ENCODE data around the gene ATXN2.
"Not testable (repeated sequence)": the region's sequence is repeated elsewhere in the genome, so short reads cannot be mapped to it uniquely, and the experiment has no call there.

The ATXN2 gene

DNA sequence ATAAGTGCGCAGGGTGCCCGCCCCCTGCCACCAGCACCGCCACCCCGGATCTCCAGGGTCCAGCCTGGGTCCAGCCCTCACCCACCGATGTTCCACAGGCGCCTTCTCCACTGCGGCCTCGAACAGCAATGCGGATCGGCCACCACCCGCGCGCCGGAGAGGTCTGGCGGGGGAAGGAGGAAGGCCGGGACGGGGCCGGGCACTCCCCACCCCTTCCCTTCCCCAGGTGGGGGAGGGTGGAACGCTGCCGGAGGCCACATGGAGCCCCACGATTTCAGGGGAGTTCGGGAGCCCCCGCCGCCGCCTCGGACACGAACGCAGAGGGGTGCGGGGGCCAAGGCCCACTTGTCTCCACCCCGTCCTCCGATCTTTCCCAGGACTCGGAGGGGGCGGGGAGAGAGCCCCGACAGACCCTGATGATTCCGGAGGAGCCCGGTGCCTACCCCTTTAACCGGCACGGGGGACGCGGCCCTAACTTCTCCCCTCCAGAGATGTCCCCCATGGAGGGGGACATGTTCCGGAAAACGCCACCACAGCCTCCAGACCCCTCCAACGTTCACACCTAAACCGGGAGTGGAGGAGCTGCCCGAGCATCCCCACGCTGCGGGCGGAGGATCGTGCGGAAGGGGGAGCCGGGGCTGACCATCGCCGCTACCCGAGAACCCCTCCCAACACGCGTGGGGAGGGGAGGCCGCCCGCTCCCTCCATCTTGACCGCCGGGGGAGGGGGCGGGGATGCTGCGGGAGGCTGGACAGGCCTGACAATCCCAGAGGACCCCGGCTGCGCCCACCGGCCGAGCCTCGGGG, 1.1 kb downstream of the ATXN2 start:
- peak; percentile 5 for DNase-seq

DNA sequence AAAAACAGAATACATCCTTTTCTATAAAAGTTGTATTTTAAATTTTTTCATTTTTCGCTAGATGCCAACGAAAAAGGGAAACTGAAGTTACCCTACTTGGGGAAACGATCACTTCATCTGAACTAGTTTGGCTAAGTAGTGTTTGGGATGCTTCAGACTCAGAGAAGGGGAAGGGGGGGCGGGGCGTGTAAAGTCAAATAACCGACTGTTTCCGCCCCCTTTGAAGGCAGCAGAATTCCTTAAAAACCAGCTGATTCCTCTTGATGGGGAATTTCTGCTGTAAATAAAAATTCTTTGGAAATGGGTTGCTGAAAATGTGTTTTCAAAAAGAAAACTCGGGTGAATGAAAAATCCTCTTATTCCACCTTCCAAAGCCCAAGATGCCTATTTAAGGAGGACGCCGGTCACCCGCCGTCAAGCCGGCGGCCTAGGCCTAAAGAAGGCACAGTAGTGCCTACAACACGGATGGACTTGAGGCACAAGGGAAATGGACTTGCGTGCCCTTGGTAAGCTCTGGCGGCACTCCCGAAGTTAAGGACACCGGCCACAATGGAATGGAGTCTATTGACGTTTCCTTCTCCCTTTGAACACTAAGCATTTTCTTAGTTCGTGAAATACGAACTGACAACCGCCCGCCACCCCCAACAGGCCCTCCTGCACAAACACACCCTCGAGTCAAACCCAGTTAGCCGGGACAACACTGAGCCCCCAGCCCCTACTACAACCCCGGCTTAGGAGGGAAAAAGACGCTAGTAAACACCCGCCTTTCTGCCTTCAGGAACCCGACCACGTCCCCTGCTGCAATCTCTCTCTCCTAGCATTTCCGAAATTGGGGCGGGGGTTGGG, 1.9 kb downstream of the ATXN2 start:
- no peak for DNase-seq

DNA sequence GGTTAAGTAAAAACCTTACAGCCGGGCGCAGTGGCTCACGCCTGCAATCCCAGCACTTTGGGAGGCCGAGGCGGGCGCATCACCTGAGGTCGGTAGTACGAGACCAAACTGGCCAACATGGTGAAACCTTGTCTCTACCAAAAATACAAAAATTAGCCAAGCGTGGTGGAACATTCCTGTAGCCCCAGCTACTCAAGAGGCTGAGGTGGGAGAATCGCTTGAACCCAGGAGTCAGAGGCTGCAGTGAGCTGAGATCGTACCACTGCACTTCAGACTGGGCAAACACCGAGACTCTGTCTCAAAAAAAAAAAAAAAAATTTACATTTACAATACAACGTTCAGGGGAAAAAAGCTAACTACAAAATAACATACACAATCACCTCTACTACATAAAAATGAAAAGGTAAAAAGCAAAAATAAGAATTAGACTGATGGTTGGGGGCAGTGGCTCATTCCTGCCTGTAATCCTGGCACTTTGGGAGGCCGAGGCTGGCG, 3.7 kb downstream of the ATXN2 start:
- DNase-seq = not testable (repeated sequence)

DNA sequence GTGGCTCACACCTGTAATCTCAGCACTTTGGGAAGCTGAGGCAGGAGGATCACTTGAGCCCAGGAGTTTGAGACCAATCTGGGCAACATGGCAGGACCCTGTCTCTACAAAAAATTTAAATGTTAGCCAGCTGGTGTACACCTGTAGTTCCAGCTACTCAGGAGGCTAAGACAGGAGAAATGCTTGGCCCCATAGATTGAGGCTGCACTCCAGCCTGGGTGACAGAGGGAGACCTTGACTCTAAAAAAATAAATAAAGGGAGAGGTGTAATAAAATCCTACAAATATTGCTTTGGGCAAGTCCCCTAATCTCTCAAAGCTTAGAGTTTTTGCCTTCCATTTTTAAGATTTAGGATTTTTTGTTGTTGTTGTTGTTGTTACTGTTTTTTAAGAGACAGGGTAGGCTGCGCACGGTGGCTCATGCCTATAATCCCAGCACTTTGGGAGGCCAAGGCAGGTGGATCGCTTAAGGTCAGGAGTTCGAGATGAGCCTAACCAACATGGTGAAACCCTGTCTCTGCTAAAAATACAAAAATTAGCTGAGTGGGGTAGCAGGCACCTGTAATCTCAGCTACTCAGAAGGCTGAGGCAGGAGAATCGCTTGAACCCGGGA, 7.6 kb downstream of the ATXN2 start:
- not testable (repeated sequence) for DNase-seq

DNA sequence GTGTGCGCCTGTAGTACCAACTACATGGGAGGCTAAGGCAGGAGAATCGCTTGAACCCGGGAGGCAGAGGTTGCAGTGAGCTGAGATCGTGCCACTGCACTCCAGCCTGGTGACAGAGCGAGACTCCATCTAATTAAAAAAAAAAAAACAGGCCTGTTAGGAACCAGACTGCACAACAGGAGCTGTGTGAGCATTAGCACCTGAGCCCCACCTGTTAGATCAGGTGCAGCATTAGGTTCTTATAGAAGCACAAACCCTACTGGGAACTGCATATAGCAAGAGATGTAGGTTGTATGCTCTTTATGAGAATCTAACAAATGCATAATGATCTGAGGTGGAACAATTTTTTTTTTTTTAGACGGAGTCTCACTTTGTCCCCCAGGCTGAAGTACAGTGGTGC, 8.6 kb downstream of the ATXN2 start:
- DNase-seq = no peak

DNA sequence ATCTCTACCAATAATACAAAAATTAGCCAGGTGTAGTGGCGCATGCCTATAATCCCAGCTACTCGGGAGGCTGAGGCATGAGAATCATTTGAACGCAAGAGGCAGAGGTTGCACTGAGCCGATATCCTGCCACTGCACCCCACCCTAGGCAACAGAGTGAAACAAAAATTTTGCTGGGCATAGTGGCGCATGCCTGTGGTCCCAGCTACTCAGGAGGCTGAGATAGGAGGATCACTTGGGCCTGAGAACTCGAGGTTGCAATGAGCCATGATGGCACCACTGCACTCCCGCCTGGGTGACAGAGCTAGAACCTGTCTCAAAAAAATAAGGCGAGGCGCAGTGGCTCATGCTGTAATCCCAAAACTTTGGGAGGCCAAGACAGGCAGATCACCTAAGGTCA, 9.5 kb downstream of the ATXN2 start:
- no peak for DNase-seq

DNA sequence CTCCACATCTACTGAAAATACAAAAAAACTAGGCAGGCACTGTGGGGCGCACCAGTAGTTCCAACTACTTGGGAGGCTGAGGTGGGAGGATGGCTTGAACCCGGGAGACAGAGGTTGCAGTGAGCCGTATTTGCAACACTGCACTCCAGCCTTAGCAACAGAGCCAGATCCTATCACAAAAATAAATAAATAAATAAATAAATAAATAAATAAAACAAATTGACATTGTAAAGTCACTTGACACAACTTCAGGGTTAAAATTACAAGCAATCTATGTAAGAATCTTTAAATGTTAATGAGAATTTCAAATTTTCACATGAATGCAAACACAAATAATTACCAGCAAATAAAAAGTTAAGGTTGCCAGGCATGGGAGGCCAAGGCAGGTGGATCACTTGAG, 11.1 kb downstream of the ATXN2 start:
- no peak for DNase-seq

DNA sequence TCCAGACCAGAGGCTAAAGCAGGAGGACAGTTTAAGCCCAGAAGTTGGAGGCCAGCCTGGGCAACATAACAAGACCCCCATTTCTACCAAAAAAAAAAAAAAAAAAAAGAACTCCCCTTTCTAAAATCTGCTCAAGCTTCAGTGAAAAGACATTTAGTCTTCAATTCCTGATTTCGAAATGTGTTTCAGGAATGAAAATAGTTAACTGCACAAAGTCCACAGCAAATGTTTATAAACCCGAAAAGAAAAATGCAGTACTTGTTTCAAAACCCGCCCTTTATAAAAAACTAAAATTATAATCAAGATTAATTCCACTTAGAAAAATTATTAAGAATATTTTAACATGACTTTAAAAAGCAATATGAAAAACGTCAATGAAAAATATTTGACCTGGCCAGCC, 12.1 kb downstream of the ATXN2 start:
- no peak for DNase-seq

DNA sequence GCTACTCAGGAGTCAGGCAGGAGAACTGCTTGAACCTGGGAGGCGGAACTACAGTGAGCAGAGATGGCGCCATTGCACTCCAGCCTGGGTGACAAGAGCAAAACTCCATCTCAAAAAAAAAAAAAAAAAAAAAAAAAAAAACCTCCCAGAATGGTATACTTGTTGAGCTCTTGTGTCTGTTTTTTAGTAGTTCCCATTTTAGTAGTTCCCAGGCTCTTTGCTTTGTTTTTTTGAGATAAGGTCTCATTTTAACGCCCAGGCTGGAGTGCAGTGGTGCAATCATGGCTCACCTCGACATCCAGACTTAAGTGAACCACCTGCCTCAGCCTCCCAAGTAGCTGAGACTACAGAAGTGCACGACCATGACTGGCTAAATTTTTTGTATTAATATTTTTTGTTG, 13.4 kb downstream of the ATXN2 start:
- no peak for DNase-seq

DNA sequence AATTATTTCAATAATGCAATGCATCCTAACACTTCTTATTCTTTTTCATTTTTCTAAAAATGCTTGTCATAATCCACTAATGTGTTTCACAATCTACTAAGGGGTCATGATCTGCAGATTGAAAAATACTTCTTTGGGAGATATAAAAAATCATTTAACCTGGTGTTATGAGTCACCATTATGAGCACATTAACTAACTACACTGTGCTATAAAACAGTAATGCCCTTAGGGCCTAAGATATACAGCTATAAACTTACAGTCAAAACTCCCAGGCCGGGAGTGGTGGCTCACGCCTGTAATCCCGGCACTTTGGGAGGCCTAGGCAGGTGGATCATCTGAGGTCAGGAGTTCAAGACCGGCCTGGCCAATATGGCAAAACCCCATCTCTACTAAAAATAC, 14.2 kb downstream of the ATXN2 start:
- no peak for DNase-seq

DNA sequence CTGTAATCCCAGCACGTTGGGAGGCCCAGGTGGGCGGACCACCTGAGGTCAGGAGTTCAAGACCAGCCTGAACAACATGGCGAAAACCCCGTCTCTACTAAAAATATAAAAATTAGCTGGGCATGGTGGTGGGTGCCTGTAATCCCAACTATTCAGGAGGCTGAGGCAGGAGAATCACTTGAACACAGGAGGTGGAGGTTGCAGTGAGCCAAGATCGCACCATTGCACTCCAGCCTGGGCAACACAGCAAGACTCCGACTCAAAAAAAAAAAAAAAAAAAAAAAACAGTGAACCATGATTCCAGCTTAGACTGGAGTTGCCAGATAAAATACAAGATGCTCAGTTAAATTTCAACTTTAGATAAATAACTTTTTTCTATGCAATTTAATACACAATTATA, 15.6 kb downstream of the ATXN2 start:
- not testable (repeated sequence) for DNase-seq

DNA sequence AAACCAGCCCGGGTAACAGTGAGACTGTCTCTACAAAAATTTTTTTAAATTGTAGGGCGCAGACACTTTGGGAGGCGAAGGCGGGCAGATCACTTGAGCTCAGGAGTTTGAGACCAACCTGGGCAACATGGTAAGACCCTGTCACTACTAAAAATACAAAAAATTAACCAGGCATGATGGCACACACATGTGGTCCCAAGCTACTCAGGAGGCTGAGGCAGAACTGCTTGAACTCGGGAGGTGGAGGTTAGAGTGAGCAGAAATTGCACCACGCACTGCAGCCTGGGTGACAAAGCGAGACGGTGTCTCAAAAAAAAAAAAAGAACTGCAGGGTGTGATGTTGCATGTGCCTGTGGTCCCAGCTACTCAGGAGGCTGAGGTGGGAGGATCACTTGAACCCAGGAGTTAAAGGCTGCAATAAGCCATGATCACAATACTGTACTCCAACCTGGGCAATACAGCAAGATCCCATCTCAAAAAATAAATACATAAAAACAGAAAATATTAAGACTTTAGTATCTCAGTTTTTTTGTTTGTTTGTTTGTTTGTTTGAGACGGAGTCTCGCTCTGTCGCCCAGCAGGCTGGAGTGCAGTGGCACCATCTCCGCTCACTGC, 16.9 kb downstream of the ATXN2 start:
- no peak for DNase-seq

DNA sequence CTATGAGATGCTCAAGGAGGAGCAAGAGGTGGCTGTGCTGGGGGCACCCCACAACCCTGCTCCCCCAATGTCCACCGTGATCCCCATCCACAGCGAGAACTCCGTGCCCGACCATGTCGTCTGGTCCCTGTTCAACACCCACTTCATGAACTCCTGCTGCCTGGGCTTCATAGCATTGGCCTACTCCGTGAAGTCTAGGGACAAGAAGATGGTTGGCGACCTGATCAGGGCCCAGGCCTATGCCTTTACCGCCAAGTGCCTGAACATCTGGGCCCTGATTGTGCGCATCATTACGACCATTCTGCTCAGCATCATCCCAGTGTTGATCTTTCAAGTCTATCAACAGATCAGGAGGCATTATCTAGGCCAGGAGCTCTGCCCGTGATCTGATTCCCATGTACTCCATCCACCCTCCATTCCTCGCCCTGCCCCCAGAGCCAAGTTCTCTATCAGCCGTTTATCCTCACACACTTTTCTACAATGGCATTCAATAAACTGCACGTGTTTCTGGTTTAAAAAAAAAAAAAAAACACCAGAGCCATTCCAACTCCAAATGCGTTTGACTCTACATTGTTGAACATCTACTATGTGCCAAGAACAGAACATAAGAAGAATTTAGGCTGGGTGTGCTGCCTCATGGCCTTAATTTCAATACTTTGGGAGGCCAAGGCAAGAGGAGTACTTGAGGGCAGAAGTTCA, 17.5 kb downstream of the ATXN2 start:
- no peak for DNase-seq

DNA sequence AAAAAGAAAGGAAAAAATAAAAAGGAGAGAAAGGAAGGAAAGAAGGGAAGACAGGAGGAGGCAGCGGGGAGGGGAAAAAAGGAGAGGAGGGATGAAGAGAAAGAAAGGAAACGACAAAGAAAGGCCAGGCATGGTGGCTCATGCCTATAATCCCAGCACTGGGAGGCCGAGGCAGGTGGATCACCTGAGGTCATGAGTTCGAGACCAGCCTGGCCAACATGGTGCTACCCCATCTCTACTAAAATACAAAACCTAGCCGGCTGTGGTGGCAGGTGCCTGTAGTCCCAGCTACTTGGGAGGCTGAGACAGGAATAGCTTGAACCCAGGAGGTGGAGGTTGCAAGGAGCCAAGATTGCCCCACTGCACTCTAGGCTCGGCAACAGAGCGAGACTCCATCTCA, 18.4 kb downstream of the ATXN2 start:
- DNase-seq = no peak

DNA sequence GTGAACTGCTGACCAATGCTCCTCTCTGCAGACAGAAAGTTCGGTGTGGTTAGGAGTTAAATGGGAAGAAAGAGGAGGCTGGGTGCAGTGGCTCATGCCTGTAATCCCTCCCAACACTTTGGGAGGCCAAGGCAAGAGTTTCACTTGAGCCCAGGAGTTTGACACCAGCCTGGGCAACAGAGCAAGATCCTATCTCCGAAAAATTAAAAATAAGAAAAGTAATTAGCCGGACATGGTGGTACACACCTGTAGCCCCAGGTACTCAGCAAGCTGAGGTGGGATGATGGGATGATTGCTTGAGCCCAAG, 19.0 kb downstream of the ATXN2 start:
- no peak for DNase-seq

DNA sequence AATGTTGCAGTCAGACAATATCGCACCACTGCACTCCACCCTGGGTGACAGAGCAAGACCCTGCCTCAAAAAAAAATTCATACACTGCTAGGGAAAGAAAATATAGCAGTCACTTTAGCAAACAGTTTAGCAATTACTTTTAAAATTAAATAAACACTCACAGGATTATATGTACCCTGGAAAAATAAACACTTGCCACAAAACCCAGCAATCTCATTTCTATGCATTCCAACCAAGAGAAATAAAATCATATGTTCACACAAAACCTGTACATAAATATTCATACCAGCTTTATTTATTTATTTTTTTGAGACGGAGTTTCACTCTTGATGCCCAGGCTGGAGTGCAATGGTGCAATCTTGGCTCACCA, 20.2 kb downstream of the ATXN2 start:
- DNase-seq = no peak

DNA sequence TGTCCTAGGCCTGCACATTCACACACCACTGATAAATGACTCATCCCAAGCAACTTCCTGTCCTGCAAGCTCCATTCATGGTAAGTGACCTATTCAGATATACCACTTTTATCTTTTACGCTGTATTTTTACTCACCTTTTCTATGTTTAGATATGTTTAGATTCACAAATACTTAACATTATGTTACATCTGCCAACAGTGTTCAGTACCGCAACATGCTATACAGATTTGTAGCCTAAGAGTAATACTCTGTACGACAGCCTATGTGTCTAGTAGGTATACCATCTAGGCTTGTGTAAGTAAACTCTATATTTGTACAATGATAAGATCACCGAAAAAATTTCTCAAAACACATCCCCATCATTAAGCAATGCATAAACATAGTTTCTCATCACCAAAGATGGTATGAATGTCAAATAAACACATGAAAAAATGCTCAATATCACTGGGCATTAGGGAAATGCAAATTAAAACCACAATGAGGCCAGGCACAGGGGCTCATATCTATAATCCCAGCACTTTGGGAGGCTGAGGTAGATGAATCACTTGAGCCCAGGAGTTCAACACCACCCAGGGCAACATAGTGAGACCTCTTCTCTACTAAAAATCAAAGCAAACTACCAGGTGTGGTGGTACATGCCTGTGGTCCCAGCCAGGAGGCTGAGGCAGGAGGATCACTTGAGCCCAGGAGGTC, 20.7 kb downstream of the ATXN2 start:
- DNase-seq = no peak

DNA sequence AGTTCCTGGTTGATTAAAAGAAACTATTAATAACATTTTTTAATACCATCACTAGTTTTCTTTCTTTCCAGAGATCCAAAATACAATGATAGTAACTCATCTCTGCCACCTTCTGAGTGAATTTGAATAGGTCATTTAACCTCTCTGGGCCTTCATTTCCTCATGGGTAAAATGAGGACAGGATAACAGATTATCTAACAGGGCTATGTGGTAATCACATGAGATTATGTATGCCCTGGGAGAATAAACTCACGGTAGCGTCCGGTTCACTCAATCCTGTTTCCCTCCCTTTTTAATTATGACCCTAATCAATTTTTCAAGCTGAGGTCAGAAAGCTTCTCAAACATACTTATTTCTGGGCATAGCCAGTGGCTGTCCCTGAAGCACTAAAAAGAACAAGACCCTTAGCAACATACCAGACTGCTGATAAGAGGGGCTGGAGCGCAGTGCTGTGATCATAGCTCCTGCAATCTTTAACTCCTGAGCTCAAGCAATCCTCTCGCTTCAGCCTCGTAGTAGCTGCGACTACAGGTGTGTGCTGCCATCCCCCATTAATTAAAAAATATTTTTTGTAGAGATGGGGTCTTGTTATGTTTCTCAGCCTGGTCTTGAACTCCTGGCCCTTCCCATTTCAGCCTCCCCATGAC, 24.2 kb downstream of the ATXN2 start:
- no peak for DNase-seq

DNA sequence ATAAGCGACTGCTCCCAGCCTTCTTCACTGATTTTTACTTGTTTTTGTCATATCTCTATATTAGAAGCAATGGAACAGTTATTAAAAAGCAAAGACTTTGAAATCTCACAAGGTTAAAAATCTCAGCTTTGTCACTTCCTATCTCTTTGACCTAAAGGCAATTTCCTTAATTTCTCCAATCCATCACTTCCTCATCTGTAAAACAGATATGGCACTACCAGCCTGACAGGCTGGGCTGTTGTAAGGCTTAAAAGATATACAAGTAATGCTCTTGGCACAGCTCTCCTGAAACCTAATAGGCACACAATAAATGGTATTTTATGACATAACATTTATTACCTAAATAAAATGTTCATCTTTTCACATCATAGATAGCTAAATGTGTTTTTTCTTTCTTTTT, 25.6 kb downstream of the ATXN2 start:
- DNase-seq = no peak

DNA sequence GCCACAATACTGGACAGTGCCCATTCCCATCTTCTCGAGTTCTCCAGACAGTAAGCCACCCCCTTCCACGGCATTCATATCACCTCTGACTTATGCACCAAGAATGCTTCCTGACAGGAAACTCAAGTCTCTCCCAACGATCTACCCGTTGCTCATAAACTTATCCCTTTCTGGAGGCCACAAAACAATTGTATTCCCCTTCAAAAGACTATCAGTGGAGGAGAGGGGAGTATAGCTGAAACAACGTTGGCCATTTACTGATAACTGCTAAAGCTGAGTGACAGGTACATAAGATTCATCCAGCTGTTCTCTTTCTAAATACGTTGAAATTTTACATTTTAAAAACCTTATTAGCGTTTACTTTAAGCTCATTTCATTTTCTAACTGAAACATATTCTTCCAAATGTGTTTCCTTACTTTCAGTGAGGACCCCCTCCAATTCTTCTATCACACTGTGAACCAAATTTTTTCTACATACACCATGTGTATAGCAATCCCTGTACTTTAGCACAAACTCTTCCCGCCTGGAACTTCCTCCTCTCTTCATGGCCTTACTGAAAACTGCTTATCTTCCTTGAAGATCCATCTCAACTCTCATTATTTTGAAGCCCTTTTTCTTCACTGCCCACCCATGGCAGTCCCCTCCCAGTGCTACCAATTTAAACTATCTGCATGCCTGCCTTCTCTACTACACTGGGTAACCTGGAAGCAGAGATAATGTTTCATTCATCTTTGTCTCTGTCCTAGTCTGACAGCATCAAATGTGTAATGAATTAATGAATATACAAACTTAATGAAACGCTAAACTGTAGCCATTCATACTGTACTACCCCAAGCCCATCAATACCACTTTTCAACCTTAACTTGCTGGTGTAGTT, 28.8 kb downstream of the ATXN2 start:
- no peak for DNase-seq

Data from effector CD8-positive, alpha-beta T cell (primary cell).